Measurements from ENCODE around the gene TNFAIP3.

- TF ChIP-seq CTCF (IDR thresholded peaks at IDR 0.05) = no peak
- no peak for TF ChIP-seq POLR2A (IDR thresholded peaks at IDR 0.05)
Measured at GRCh38 chr6:137928286-137928685, 61.2 kb downstream of the TNFAIP3 start.
